CD4-positive, alpha-beta T cell treated with Interleukin-17A for 4 hours (primary cell): Measurements from ENCODE around the gene CSNK1A1.
"Not testable (repeated sequence)": the region's sequence is repeated elsewhere in the genome, so short reads cannot be mapped to it uniquely, and the experiment has no call there.

Source experiments
- DNase-seq: peaks from one replicate; pipeline ENCODE4 v3.0.0-alpha.2; 2020; ENCODE audit warnings: mixed read lengths

The CSNK1A1 gene

GRCh38 chr5:149526845-149527590, 24.2 kb downstream of the CSNK1A1 start:
- no peak for DNase-seq

- no peak for DNase-seq
These were observed 29.2 kb downstream of the CSNK1A1 start for GRCh38 chr5:149521739-149522685.

GRCh38 chr5:149519601-149520000, 31.6 kb downstream of the CSNK1A1 start:
- no peak for DNase-seq

- no peak for DNase-seq
These were observed 32.6 kb downstream of the CSNK1A1 start for GRCh38 chr5:149518620-149519019.

GRCh38 chr5:149517461-149518122, 33.6 kb downstream of the CSNK1A1 start:
- DNase-seq: no peak

GRCh38 chr5:149514512-149514911, 36.7 kb downstream of the CSNK1A1 start:
- DNase-seq: no peak

GRCh38 chr5:149513372-149513947, 37.8 kb downstream of the CSNK1A1 start:
- not testable (repeated sequence) for DNase-seq

GRCh38 chr5:149510136-149510535, 41.1 kb downstream of the CSNK1A1 start:
- no peak for DNase-seq

- DNase-seq: no peak
These were observed 46.6 kb downstream of the CSNK1A1 start for GRCh38 chr5:149504677-149505076.

GRCh38 chr5:149503006-149503405, 48.2 kb downstream of the CSNK1A1 start:
- no peak for DNase-seq

- DNase-seq: no peak
These were observed 50.2 kb downstream of the CSNK1A1 start for GRCh38 chr5:149500922-149501582.

GRCh38 chr5:149498724-149499336, 52.4 kb downstream of the CSNK1A1 start:
- DNase-seq: no peak

- no peak for DNase-seq
These were observed 53.9 kb downstream of the CSNK1A1 start for GRCh38 chr5:149497357-149497756.

GRCh38 chr5:149496917-149497316, 54.3 kb downstream of the CSNK1A1 start:
- no peak for DNase-seq

- no peak for DNase-seq
These were observed 55.1 kb downstream of the CSNK1A1 start for GRCh38 chr5:149496166-149496565.

- DNase-seq: no peak
These were observed 55.6 kb downstream of the CSNK1A1 start for GRCh38 chr5:149495673-149496072.

GRCh38 chr5:149493316-149493715, 57.9 kb downstream of the CSNK1A1 start:
- no peak for DNase-seq

GRCh38 chr5:149492781-149493180, 58.5 kb downstream of the CSNK1A1 start:
- DNase-seq: no peak

- no peak for DNase-seq
These were observed 60.4 kb downstream of the CSNK1A1 start for GRCh38 chr5:149490599-149491485.

- no peak for DNase-seq
These were observed 61.6 kb downstream of the CSNK1A1 start for GRCh38 chr5:149489605-149490037.
